OCI-LY3 (cell line): Measurements from ENCODE around the gene EFEMP1.

Experiments used
- H2AFZ ChIP-seq: fragments of 200-600, 300-600 bp; shearing (Covaris generic); 2 replicates; pipeline ENCODE4 v1.6.0; 2014; ENCODE audit warnings: antibody characterized with exemption, low read depth, low read length
- H3K27ac ChIP-seq: fragments of 200-600, 300-600 bp; sonication (generic); 2 replicates; pipeline ENCODE4 v1.5.1; 2014; ENCODE audit warnings: mild to moderate bottlenecking, low read length, moderate library complexity, mixed read lengths
- H3K27me3 ChIP-seq: fragments of 200-600, 300-600 bp; sonication (generic); 2 replicates; pipeline ENCODE4 v1.6.1; 2014; ENCODE audit warnings: low read depth, low read length, mixed read lengths
- H3K36me3 ChIP-seq: fragments of 200-600, 300-600 bp; sonication (generic); replicated peaks from 2 replicates; pipeline ENCODE3; 2014; ENCODE audit warnings: low read depth, low read length, mixed read lengths
- H3K4me1 ChIP-seq: fragments of 300-600, 200-600 bp; sonication (generic); 2 replicates; pipeline ENCODE4 v1.6.1; 2014; ENCODE audit warnings: low read length, mixed read lengths
- H3K4me2 ChIP-seq: fragments of 200-600, 300-600 bp; sonication (generic); 2 replicates; pipeline ENCODE4 v1.6.1; 2014; ENCODE audit warnings: low read length, mixed read lengths
- H3K4me3 ChIP-seq: fragments of 300-600, 200-600 bp; sonication (generic); 2 replicates; pipeline ENCODE4 v1.5.1; 2014; ENCODE audit warnings: antibody characterized with exemption, mild to moderate bottlenecking, low read length, moderate library complexity
- H3K79me2 ChIP-seq: fragments of 300-600, 200-600 bp; shearing (Covaris generic); 2 replicates; pipeline ENCODE4 v1.6.1; 2014; ENCODE audit warnings: mild to moderate bottlenecking, low read length, mixed read lengths
- H3K9ac ChIP-seq: fragments of 300-600, 200-600 bp; shearing (Covaris generic); 2 replicates; pipeline ENCODE4 v1.6.0; 2014; ENCODE audit warnings: mild to moderate bottlenecking, low read length, moderate library complexity
- H3K9me3 ChIP-seq: fragments of 200-600, 300-600 bp; shearing (Covaris generic); 2 replicates; pipeline ENCODE4 v1.6.1; 2014; ENCODE audit warnings: low read length, mixed read lengths; ENCODE audit not compliant: insufficient read depth
- H4K20me1 ChIP-seq: fragments of 200-600, 300-600 bp; sonication (generic); 2 replicates; pipeline ENCODE4 v1.6.1; 2016; ENCODE audit warnings: low read length, mixed read lengths; ENCODE audit not compliant: insufficient read depth
- CTCF ChIP-seq: fragments of 200-600, 300-600 bp; sonication (generic); IDR thresholded peaks from 2 replicates; pipeline ENCODE4 v1.5.1; 2014; ENCODE audit warnings: antibody characterized with exemption, low read length, low read depth
- EZH2phosphoT487 ChIP-seq: fragments of 200-600 bp; shearing (Covaris generic); IDR thresholded peaks from 2 replicates; pipeline ENCODE4 v1.6.1; 2018; ENCODE audit warnings: antibody characterized with exemption, mixed run types, low read depth

The EFEMP1 gene

GRCh38 chr2:55846426-55846825 is 77.2 kb downstream of the EFEMP1 start:
- Histone ChIP-seq H3K79me2 (no peaks in the 10 kb centered on the region), H2AFZ (no peak overlapping the region), H3K4me1 (peaks cover 3% of the 10 kb centered on the region; the same call in 1 of the 2 replicates), H3K4me2 (no peak overlapping the region), H3K9ac (no peak overlapping the region), H3K9me3 (no peaks in the 10 kb centered on the region), H3K27ac (no peak overlapping the region), H3K36me3 (no peaks in the 10 kb centered on the region), H4K20me1 (no peaks in the 10 kb centered on the region), H3K27me3 (no peaks in the 10 kb centered on the region), H3K4me3 (no peak overlapping the region)
- TF ChIP-seq EZH2phosphoT487: no peak
- TF ChIP-seq CTCF: no peak

- TF ChIP-seq CTCF (no peak), EZH2phosphoT487 (no peak)
- Histone ChIP-seq H3K4me1 (peaks cover 8% of the 10 kb centered on the region; the same call in 1 of the 2 replicates), H4K20me1 (no peaks in the 10 kb centered on the region), H3K4me2 (no peak overlapping the region), H3K9me3 (no peaks in the 10 kb centered on the region), H3K36me3 (no peaks in the 10 kb centered on the region), H3K27ac (no peak overlapping the region), H2AFZ (no peak overlapping the region), H3K4me3 (no peak overlapping the region), H3K79me2 (no peaks in the 10 kb centered on the region), H3K27me3 (no peaks in the 10 kb centered on the region), H3K9ac (no peak overlapping the region)
Observed at GRCh38 chr2:55844986-55845385, 78.6 kb downstream of the EFEMP1 start.

- Histone ChIP-seq H2AFZ (no peak overlapping the region), H3K27ac (no peak overlapping the region), H3K4me2 (no peak overlapping the region), H3K36me3 (no peaks in the 10 kb centered on the region), H4K20me1 (no peaks in the 10 kb centered on the region), H3K9me3 (no peaks in the 10 kb centered on the region), H3K4me3 (no peak overlapping the region), H3K27me3 (no peaks in the 10 kb centered on the region), H3K4me1 (peaks cover 6% of the 10 kb centered on the region; the same call in 1 of the 2 replicates), H3K79me2 (no peaks in the 10 kb centered on the region), H3K9ac (no peak overlapping the region)
- TF ChIP-seq EZH2phosphoT487: no peak
- TF ChIP-seq CTCF: no peak
Observed at GRCh38 chr2:55843994-55844345, 79.6 kb downstream of the EFEMP1 start.

GRCh38 chr2:55843096-55843993 is 80.2 kb downstream of the EFEMP1 start:
- Histone ChIP-seq H3K79me2 (no peaks in the 10 kb centered on the region), H3K4me3 (no peak overlapping the region), H3K27ac (no peak overlapping the region), H3K9ac (no peak overlapping the region), H3K4me1 (peaks cover 5% of the 10 kb centered on the region; the same call in 1 of the 2 replicates), H3K36me3 (no peaks in the 10 kb centered on the region), H3K27me3 (no peaks in the 10 kb centered on the region), H4K20me1 (no peaks in the 10 kb centered on the region), H3K9me3 (no peaks in the 10 kb centered on the region), H2AFZ (no peak overlapping the region), H3K4me2 (no peak overlapping the region)
- no peak for TF ChIP-seq CTCF
- no peak for TF ChIP-seq EZH2phosphoT487
